Right ventricle myocardium inferior (tissue), 1 donor: Measurements from ENCODE around the gene RELL2. TPM values are rescaled to one million over a fixed set of nuclear protein-coding genes. Genes with fewer than 3 reads are reported as not detected.

Experiments used
- ATAC-seq: fragments of 200-7000 bp; cut with Tn5 transposase; one replicate; pipeline ENCODE4 v1.9.1; 2020; ENCODE audit warnings: mild to moderate bottlenecking, moderate library complexity
- DNase-seq: peaks from one replicate; pipeline ENCODE4 v3.0.0; 2021; ENCODE audit errors: missing footprints
- intact Hi-C: fragments of 100-400 bp; cut with DNase I; formaldehyde crosslinking; loops from one replicate; pipeline ENCODE4 v1.11.0; 2022
- total RNA-seq: library from RNA; stranded (reverse); fragmentation: NEBNext Ultra II Directional; extraction: Animal tissue kit (Norgen Biotek cat#: 25700); gene quantifications from one replicate; pipeline ENCODE4 v1.2.1, GENCODE V29; 2021
- donor health status: DM: no; HTN: yes; CAD: no; lungs with severe emphysema.

RELL2 gene
- total RNA-seq, 1 donor from 2014 or later, result 0.78 TPM

- ATAC-seq (peak; percentile 20), DNase-seq (no peak)
- intact Hi-C loops, result no loop called here
These were observed 18.6 kb upstream of the RELL2 start for GRCh38 chr5:141618030-141618803.

- ATAC-seq, result peak; percentile 96
- peak; percentile 100 for DNase-seq
- intact Hi-C loops, result loop anchor here (1.0 kb wide), 2 partner anchors 17 to 27 kb away; partner anchors contain the start of genes HDAC3 and RELL2
These were observed 17.8 kb upstream of the RELL2 start, which contains the start of gene DIAPH1 for GRCh38 chr5:141618804-141619554. Gene DIAPH1 (minus strand): TSS chr5:141619000. CDS start chr5:141618914, 86 bp downstream.

- ATAC-seq, result no peak
- DNase-seq, result no peak
- intact Hi-C loops, result no loop called here
These were observed 13.6 kb upstream of the RELL2 start for GRCh38 chr5:141623186-141623585.

- no peak for DNase-seq
- intact Hi-C loops, result no loop called here
- no peak for ATAC-seq
These were observed 13.2 kb upstream of the RELL2 start for GRCh38 chr5:141623611-141624010.

GRCh38 chr5:141628175-141628788 lies 8.5 kb upstream of the RELL2 start:
- DNase-seq, result no peak
- intact Hi-C loops, result no loop called here
- no peak for ATAC-seq

GRCh38 chr5:141630570-141631140 lies 6.1 kb upstream of the RELL2 start:
- DNase-seq (no peak), ATAC-seq (no peak)
- intact Hi-C loops, result no loop called here

- ATAC-seq, result no peak
- intact Hi-C loops, result no loop called here
- no peak for DNase-seq
These were observed 4.1 kb upstream of the RELL2 start for GRCh38 chr5:141632650-141633049.

- intact Hi-C loops, result no loop called here
- DNase-seq (no peak), ATAC-seq (no peak)
These were observed 2.8 kb upstream of the RELL2 start for GRCh38 chr5:141633871-141634561.

- ATAC-seq (no peak), DNase-seq (no peak)
- intact Hi-C loops, result no loop called here
These were observed 2.1 kb upstream of the RELL2 start for GRCh38 chr5:141634720-141635119.

GRCh38 chr5:141635646-141636045 lies 1.2 kb upstream of the RELL2 start:
- no peak for DNase-seq
- intact Hi-C loops, result loop anchor here (1.0 kb wide), 1 partner anchor 16 kb away; no protein-coding TSS in a partner anchor
- no peak for ATAC-seq

- no peak for DNase-seq
- ATAC-seq, result no peak
- intact Hi-C loops, result loop anchor here (1.0 kb wide), 1 partner anchor 17 kb away; no protein-coding TSS in a partner anchor
These were observed 738 bp upstream of the RELL2 start for GRCh38 chr5:141636106-141636412.

- intact Hi-C loops, result no loop called here
- no peak for DNase-seq
- peak; percentile 30 for ATAC-seq
These were observed 448 bp downstream of the RELL2 start for GRCh38 chr5:141637123-141637766.

- peak; percentile 32 for ATAC-seq
- intact Hi-C loops, result no loop called here
- DNase-seq, result peak; percentile 78
These were observed 1.1 kb downstream of the RELL2 start for GRCh38 chr5:141637767-141638419.

- intact Hi-C loops, result no loop called here
- DNase-seq, result no peak
- no peak for ATAC-seq
These were observed 2.0 kb downstream of the RELL2 start for GRCh38 chr5:141638771-141639170.

GRCh38 chr5:141639357-141640050 lies 2.7 kb downstream of the RELL2 start:
- no peak for ATAC-seq
- no peak for DNase-seq
- intact Hi-C loops, result no loop called here

GRCh38 chr5:141640051-141640415 lies 3.2 kb downstream of the RELL2 start:
- intact Hi-C loops, result no loop called here
- DNase-seq, result no peak
- no peak for ATAC-seq

- no peak for DNase-seq
- intact Hi-C loops, result no loop called here
- no peak for ATAC-seq
These were observed 3.9 kb downstream of the RELL2 start for GRCh38 chr5:141640698-141641097.
